Measurements from ENCODE around the gene ITGA2B.

- TF ChIP-seq EGR1 (IDR thresholded peaks at IDR 0.05) (no peak), TAF1 (IDR thresholded peaks at IDR 0.05; ENCODE audit: low read depth) (no peak), EP300 (IDR thresholded peaks at IDR 0.05; ENCODE audit: borderline replicate concordance) (no peak)
Measured at GRCh38 chr17:44384281-44384822, 5.1 kb downstream of the ITGA2B start.
